Pons (tissue), 1 donor: ENCODE results near the gene WDFY2.

ENCODE experiments used
- DNase-seq: peaks from one replicate; pipeline ENCODE4 v3.0.0-alpha.2; 2016; ENCODE audit warnings: low spot score

WDFY2 gene

GRCh38 chr13:51601601-51602565, 17.6 kb downstream of the WDFY2 start:
- no peak for DNase-seq

- DNase-seq = no peak
These were observed 19.5 kb downstream of the WDFY2 start for GRCh38 chr13:51603716-51604115.

GRCh38 chr13:51605698-51606097, 21.4 kb downstream of the WDFY2 start:
- no peak for DNase-seq

GRCh38 chr13:51607165-51607564, 22.9 kb downstream of the WDFY2 start:
- DNase-seq = no peak

- DNase-seq = no peak
These were observed 24.7 kb downstream of the WDFY2 start for GRCh38 chr13:51608857-51609406.

- DNase-seq = no peak
These were observed 28.6 kb downstream of the WDFY2 start for GRCh38 chr13:51612867-51613266.

GRCh38 chr13:51613535-51613934, 29.3 kb downstream of the WDFY2 start:
- no peak for DNase-seq

GRCh38 chr13:51614350-51614786, 30.1 kb downstream of the WDFY2 start:
- DNase-seq = peak; percentile 75

GRCh38 chr13:51618626-51619025, 34.4 kb downstream of the WDFY2 start:
- peak; percentile 100 for DNase-seq

GRCh38 chr13:51619614-51620013, 35.4 kb downstream of the WDFY2 start:
- peak; percentile 60 for DNase-seq

GRCh38 chr13:51620165-51620983, 36.1 kb downstream of the WDFY2 start:
- DNase-seq = peak; percentile 76

- DNase-seq = no peak
These were observed 37.3 kb downstream of the WDFY2 start for GRCh38 chr13:51621602-51622001.

GRCh38 chr13:51623473-51623872, 39.2 kb downstream of the WDFY2 start:
- DNase-seq = no peak

GRCh38 chr13:51624207-51624606, 39.9 kb downstream of the WDFY2 start:
- no peak for DNase-seq

- DNase-seq = no peak
These were observed 40.6 kb downstream of the WDFY2 start for GRCh38 chr13:51624695-51625345.

GRCh38 chr13:51625555-51626345, 41.5 kb downstream of the WDFY2 start:
- DNase-seq = peak; percentile 64

GRCh38 chr13:51626749-51627148, 42.5 kb downstream of the WDFY2 start:
- DNase-seq = peak; percentile 52

- no peak for DNase-seq
These were observed 44.0 kb downstream of the WDFY2 start for GRCh38 chr13:51628059-51628852.

- DNase-seq = no peak
These were observed 45.4 kb downstream of the WDFY2 start for GRCh38 chr13:51629491-51630287.

- no peak for DNase-seq
These were observed 46.0 kb downstream of the WDFY2 start for GRCh38 chr13:51630288-51630615.
